Measurements from ENCODE around the gene TAF11L14. TPM values are rescaled to one million over a fixed set of nuclear protein-coding genes. Genes with fewer than 3 reads are reported as not detected.

TAF11L14 gene
- not detected in 5 replicates for total RNA-seq (2022; extraction: Qiagen RNA extraction)

GRCh38 chr5:17634160-17634559 is at the start of gene TAF11L14:
Gene TAF11L14 (plus strand): TSS chr5:17634460.

GRCh38 chr5:17585658-17586057 is 48.6 kb upstream of the TAF11L14 start, which contains the start of gene TAF11L7:
Gene TAF11L7 (minus strand): TSS chr5:17585758.

DNA sequence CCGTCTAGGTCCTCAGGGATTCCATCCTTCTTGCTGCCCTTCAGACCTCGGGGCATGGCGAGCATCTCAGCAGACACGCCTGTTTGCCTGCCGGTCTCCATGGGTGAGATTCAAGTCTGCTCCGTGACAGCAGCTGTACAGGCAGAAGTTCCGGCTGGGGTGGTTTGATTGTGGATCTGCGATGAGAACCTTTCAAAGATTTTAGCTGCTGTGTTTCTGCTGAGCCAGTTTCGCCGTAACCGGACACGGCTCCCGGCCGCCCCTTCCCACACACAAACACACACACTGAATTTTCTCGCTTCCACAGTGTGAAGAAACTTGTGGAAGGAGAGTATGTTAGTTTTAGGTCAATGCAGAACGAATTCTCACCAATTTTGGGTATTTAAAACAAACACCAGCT is 43.4 kb upstream of the TAF11L14 start, which contains the start of gene TAF11L8:
Gene TAF11L8 (minus strand): TSS at position 101 of the 400 bp plus-strand sequence.

GRCh38 chr5:17594255-17594654 is 40.0 kb upstream of the TAF11L14 start, which contains the start of gene TAF11L9:
Gene TAF11L9 (minus strand): TSS chr5:17594394.

DNA sequence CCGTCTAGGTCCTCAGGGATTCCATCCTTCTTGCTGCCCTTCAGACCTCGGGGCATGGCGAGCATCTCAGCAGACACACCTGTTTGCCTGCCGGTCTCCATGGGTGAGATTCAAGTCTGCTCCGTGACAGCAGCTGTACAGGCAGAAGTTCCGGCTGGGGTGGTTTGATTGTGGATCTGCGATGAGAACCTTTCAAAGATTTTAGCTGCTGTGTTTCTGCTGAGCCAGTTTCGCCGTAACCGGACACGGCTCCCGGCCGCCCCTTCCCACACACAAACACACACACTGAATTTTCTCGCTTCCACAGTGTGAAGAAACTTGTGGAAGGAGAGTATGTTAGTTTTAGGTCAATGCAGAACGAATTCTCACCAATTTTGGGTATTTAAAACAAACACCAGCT is 36.5 kb upstream of the TAF11L14 start, which contains the start of gene TAF11L10:
Gene TAF11L10 (minus strand): TSS at position 101 of the 400 bp plus-strand sequence.

DNA sequence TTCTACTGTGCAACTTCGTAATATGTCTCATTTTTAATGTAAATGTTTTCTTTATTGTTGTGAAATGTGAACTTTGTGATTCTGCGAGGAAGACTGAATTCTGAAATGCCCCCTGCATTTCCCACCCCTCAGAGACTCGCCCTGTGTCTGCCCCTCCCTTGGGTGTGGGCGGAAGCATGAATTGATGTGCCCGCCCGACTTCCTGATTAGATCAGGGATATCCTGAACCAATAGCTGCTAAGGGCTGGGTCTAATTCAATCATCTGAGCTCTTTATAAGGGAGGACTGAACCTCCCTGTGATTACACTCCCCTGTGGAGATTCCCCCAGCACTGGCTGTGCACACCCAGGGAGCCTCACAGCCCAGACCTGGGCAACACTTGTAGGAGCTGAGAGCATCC is 30.4 kb upstream of the TAF11L14 start, which contains the start of gene TAF11L11:
Gene TAF11L11 (plus strand): TSS at position 304 of the 400 bp plus-strand sequence.

DNA sequence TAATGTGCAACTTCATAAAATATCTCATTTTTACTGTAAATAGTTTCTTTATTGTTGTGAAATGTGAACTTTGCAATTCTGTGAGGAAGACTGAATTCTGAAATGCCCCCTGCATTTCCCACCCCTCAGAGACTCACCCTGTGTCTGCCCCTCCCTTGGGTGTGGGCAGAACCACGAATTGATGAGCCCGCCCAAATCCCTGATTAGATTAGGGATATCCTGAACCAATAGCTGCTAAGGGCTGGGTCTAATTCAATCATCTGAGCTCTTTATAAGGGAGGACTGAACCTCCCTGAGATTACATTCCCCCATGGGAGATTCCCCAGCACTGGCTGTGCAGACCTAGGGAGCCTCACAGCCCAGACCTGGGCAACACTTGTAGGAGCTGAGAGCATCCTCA is 24.2 kb upstream of the TAF11L14 start, which contains the start of gene TAF11L12:
Gene TAF11L12 (plus strand): TSS at position 301 of the 400 bp plus-strand sequence.

DNA sequence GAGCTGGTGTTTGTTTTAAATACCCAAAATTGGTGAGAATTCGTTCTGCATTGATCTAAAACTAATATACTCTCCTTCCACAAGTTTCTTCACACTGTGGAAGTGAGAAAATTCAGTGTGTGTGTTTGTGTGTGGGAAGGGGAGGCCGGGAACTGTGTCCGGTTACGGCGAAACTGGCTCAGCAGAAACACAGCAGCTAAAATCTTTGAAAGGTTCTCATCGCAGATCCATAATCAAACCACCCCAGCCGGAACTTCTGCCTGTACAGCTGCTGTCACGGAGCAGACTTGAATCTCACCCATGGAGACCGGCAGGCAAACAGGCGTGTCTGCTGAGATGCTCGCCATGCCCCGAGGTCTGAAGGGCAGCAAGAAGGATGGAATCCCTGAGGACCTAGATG is 2.5 kb upstream of the TAF11L14 start, which contains the start of gene TAF11L13:
Gene TAF11L13 (plus strand): TSS at position 301 of the 400 bp plus-strand sequence.

Other genes with a start within 250 kb of the TAF11L14 start
- gene TAF11L2, start 136.2 kb upstream of the TAF11L14 start, total RNA-seq (2022; extraction: Qiagen RNA extraction) = not detected in 5 replicates
- gene TAF11L3, start 116.1 kb upstream of the TAF11L14 start, total RNA-seq (2022; extraction: Qiagen RNA extraction) = not detected in 5 replicates
- gene TAF11L4, start 112.7 kb upstream of the TAF11L14 start, total RNA-seq (2022; extraction: Qiagen RNA extraction) = not detected in 5 replicates
- gene TAF11L5, start 109.2 kb upstream of the TAF11L14 start, total RNA-seq (2022; extraction: Qiagen RNA extraction) = not detected in 5 replicates
- gene TAF11L6, start 105.8 kb upstream of the TAF11L14 start, total RNA-seq (2022; extraction: Qiagen RNA extraction) = not detected in 5 replicates
- gene TAF11L7, start 48.7 kb upstream of the TAF11L14 start, total RNA-seq (2022; extraction: Qiagen RNA extraction) = not detected in 5 replicates
- gene TAF11L8, start 43.5 kb upstream of the TAF11L14 start, total RNA-seq (2022; extraction: Qiagen RNA extraction) = not detected in 5 replicates
- not detected in 5 replicates for gene TAF11L9, start 40.1 kb upstream of the TAF11L14 start, total RNA-seq (2022; extraction: Qiagen RNA extraction)
- gene TAF11L10, start 36.6 kb upstream of the TAF11L14 start, total RNA-seq (2022; extraction: Qiagen RNA extraction) = not detected in 5 replicates
- 0.11 to 0.15 TPM in 2 of 5 replicates, not detected in the others for gene TAF11L11, start 30.3 kb upstream of the TAF11L14 start, total RNA-seq (2022; extraction: Qiagen RNA extraction)
- gene TAF11L12, start 24.1 kb upstream of the TAF11L14 start, total RNA-seq (2022; extraction: Qiagen RNA extraction) = not detected in 5 replicates
- gene TAF11L13, start 2.4 kb upstream of the TAF11L14 start, total RNA-seq (2022; extraction: Qiagen RNA extraction) = not detected in 5 replicates